HL-60 (cell line): ENCODE results near the gene DSTYK.

ENCODE experiments used
- DNase-seq, 2 experiments: peaks; one replicate each; pipeline ENCODE4 v3.0.0-alpha.2; 2010 to 2020; ENCODE audit warnings: low read depth in 1 of 2, low spot score in 1 of 2
- H3K27ac ChIP-seq: fragments of 250-450 bp; sonication (Bioruptor Pico); replicated peaks from 2 replicates; pipeline ENCODE4 v1.5.1; 2020; ENCODE audit warnings: mild to moderate bottlenecking, moderate library complexity
- H3K27me3 ChIP-seq: fragments of 250-450 bp; sonication (Bioruptor Pico); 2 replicates; pipeline ENCODE4 v1.5.1; 2021; ENCODE audit warnings: mild to moderate bottlenecking, moderate library complexity; ENCODE audit not compliant: insufficient read depth, poor library complexity, severe bottlenecking
- H3K4me3 ChIP-seq: replicated peaks from 2 replicates; pipeline ENCODE4 v1.5.1; 2011; ENCODE audit warnings: mild to moderate bottlenecking, control low read depth, low read length; ENCODE audit not compliant: insufficient read depth
- CTCF ChIP-seq: IDR thresholded peaks from one replicate; pipeline ENCODE4 v1.5.1; 2011; ENCODE audit warnings: low read length, control low read depth, inconsistent platforms; ENCODE audit not compliant: insufficient read depth
- GABPA ChIP-seq: IDR thresholded peaks from 2 replicates; pipeline ENCODE4 v1.6.1; 2012; ENCODE audit warnings: low read depth
- POLR2AphosphoS5 ChIP-seq: IDR thresholded peaks from 2 replicates; pipeline ENCODE4 v1.6.1; 2012; ENCODE audit warnings: low read depth
- REST ChIP-seq: IDR thresholded peaks from 2 replicates; pipeline ENCODE4 v1.6.1; 2012; ENCODE audit warnings: low read depth; ENCODE audit not compliant: insufficient replicate concordance
- SPI1 ChIP-seq: IDR thresholded peaks from 2 replicates; pipeline ENCODE4 v1.6.1; 2012; ENCODE audit warnings: low read depth, mild to moderate bottlenecking, borderline replicate concordance

DSTYK gene

GRCh38 chr1:205187420-205187819 is 24.1 kb downstream of the DSTYK start:
- no peak overlapping the region for H3K4me3 ChIP-seq
- H3K27ac ChIP-seq = no peak overlapping the region
- TF ChIP-seq SPI1 (no peak), CTCF (no peak), REST (no peak), GABPA (no peak), POLR2AphosphoS5 (no peak)

GRCh38 chr1:205186191-205186590 is 25.3 kb downstream of the DSTYK start:
- TF ChIP-seq CTCF (no peak), REST (no peak), SPI1 (no peak), POLR2AphosphoS5 (no peak), GABPA (no peak)
- Histone ChIP-seq H3K27me3 (no peaks in the 10 kb centered on the region), H3K27ac (no peak overlapping the region), H3K4me3 (no peak overlapping the region)
- no peak for DNase-seq

More at GRCh38 chr1:205187420-205187819, 24.1 kb downstream of the DSTYK start:
- H3K27me3 ChIP-seq = no peaks in the 10 kb centered on the region
- DNase-seq = no peak

GRCh38 chr1:205183676-205184335 is 27.7 kb downstream of the DSTYK start:
- H3K27me3 ChIP-seq = no peaks in the 10 kb centered on the region
- H3K4me3 ChIP-seq = no peak overlapping the region
- no peak for TF ChIP-seq SPI1
- no peak for TF ChIP-seq REST
- no peak for TF ChIP-seq POLR2AphosphoS5
- no peak for TF ChIP-seq CTCF
- no peak for TF ChIP-seq GABPA
- no peak overlapping the region for H3K27ac ChIP-seq
- DNase-seq = peak in 1 of 2 experiments; percentile 1
